Activated naive CD8-positive, alpha-beta T cell treated with anti-CD3 and anti-CD28 coated beads, Interleukin-2, amount 10 ng/mL, durations not matched to agents 7 days and 5 days (primary cell): ENCODE measurements around the gene GALE. TPM values are rescaled to one million over a fixed set of nuclear protein-coding genes. Genes with fewer than 3 reads are reported as not detected.

ENCODE experiments used
- ATAC-seq: fragments of 150-1000 bp; cut with Tn5 transposase; one replicate; pipeline ENCODE4 v1.10.0; 2021; ENCODE audit warnings: low read depth, moderate library complexity
- POLR2A ChIA-PET: fragments of 350-600 bp; sonication (Branson Sonifier 250); formaldehyde crosslinking; loops from one replicate; lab custom pipeline; 2021; ENCODE audit warnings: antibody characterized with exemption; lab: Charles Lee
- DNase-seq: peaks from one replicate; pipeline ENCODE4 v3.0.0; 2021
- H3K27ac Mint-ChIP-seq: one replicate; pipeline ENCODE4 v1.8.0; 2022; ENCODE audit warnings: mild to moderate bottlenecking, mixed read lengths
- H3K27me3 Mint-ChIP-seq: one replicate; pipeline ENCODE4 v1.8.0; 2022; ENCODE audit warnings: mild to moderate bottlenecking, moderate library complexity, mixed read lengths
- H3K36me3 Mint-ChIP-seq: one replicate; pipeline ENCODE4 v1.8.0; 2021; ENCODE audit warnings: mild to moderate bottlenecking, mixed read lengths
- H3K4me1 Mint-ChIP-seq: one replicate; pipeline ENCODE4 v1.8.0; 2021; ENCODE audit warnings: mixed read lengths
- H3K4me3 Mint-ChIP-seq: one replicate; pipeline ENCODE4 v1.8.0; 2022; ENCODE audit warnings: mild to moderate bottlenecking, moderate library complexity, mixed read lengths
- H3K9me3 Mint-ChIP-seq: one replicate; pipeline ENCODE4 v1.8.0; 2021; ENCODE audit warnings: mixed read lengths
- total RNA-seq, 2 experiments: library from RNA; stranded (reverse); gene quantifications; one replicate each; pipeline ENCODE4 v1.2.3, GENCODE V29; 2021

Gene GALE
- total RNA-seq, 2 experiments from 2014 or later, result 18.6 to 19.4 TPM

GRCh38 chr1:23825076-23825761 is 24.7 kb upstream of the GALE start, which contains the start of gene HMGCL:
Gene HMGCL (minus strand): TSS chr1:23825429. CDS start chr1:23825415, 14 bp downstream.
- H3K27ac Mint-ChIP-seq, result peak within 1 kb of the TSS; percentile 85
- ATAC-seq (peak; percentile 98), DNase-seq (peak; percentile 90)
- no peaks in the 10 kb centered on the region for H3K27me3 Mint-ChIP-seq
- H3K4me1 Mint-ChIP-seq, result peaks cover 14% of the 10 kb centered on the region
- POLR2A ChIA-PET, result interaction anchor here (0.6 to 2.4 kb wide), 21 partner anchors 9 to 1739 kb away, joined by 3 to 13 read pairs (median 4); partner anchors contain the start of genes GALE, PITHD1, PNRC2 and RPL11
- H3K36me3 Mint-ChIP-seq, result peaks cover 4% of the 10 kb centered on the region
- peak within 1 kb of the TSS; percentile 88 for H3K4me3 Mint-ChIP-seq
- H3K9me3 Mint-ChIP-seq, result no peaks in the 10 kb centered on the region

DNA sequence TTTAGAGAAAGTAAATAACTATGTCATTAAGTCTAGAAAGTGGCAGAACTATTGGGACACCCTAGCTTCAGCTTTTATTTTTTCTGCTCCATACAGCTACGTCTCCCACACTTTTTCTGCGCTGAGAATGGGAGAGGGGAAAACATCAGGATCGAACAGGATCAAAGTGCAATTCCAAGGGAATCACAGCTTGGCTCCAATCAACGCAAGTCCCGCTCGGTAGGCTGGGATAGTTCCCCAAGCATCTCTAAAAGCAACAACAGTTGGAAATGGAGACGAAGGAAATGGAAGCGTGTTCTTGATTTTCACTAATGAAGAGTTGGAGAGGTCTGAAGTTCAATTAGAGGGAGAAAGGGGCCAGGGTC is 24.1 kb upstream of the GALE start:
- DNase-seq (no peak), ATAC-seq (no peak)
- Mint-ChIP-seq H3K4me3 (peak overlapping the region; percentile 88), H3K4me1 (peaks cover 14% of the 10 kb centered on the region), H3K9me3 (no peaks in the 10 kb centered on the region), H3K27me3 (no peaks in the 10 kb centered on the region), H3K36me3 (peaks cover 5% of the 10 kb centered on the region), H3K27ac (peak overlapping the region; percentile 85)
- POLR2A ChIA-PET, result interaction anchor here (0.9 to 2.4 kb wide), 12 partner anchors 9 to 226 kb away, joined by 3 to 13 read pairs (median 5); partner anchors contain the start of genes GALE, PITHD1, PNRC2 and SRSF10

- H3K4me1 Mint-ChIP-seq, result peaks cover 14% of the 10 kb centered on the region
- H3K4me3 Mint-ChIP-seq, result peak overlapping the region; percentile 88
- no peak for DNase-seq
- no peak for ATAC-seq
- H3K27me3 Mint-ChIP-seq, result no peaks in the 10 kb centered on the region
- H3K36me3 Mint-ChIP-seq, result peaks cover 5% of the 10 kb centered on the region
- H3K9me3 Mint-ChIP-seq, result no peaks in the 10 kb centered on the region
- POLR2A ChIA-PET, result interaction anchor here (0.6 to 2.4 kb wide), 6 partner anchors 23 to 1214 kb away, joined by 3 to 12 read pairs (median 3); partner anchors contain the start of gene GALE
- H3K27ac Mint-ChIP-seq, result no peak overlapping the region
Measured at GRCh38 chr1:23823767-23824166, 23.2 kb upstream of the GALE start.

- DNase-seq, result no peak
- ATAC-seq, result no peak
- peaks cover 4% of the 10 kb centered on the region for H3K36me3 Mint-ChIP-seq
- H3K9me3 Mint-ChIP-seq, result no peaks in the 10 kb centered on the region
- H3K4me1 Mint-ChIP-seq, result peaks cover 3% of the 10 kb centered on the region
- POLR2A ChIA-PET, result interaction anchor here (0.6 kb wide), 1 partner anchor 16 kb away, joined by 4 read pairs; no protein-coding TSS in a partner anchor
- H3K4me3 Mint-ChIP-seq, result no peak overlapping the region
- no peak overlapping the region for H3K27ac Mint-ChIP-seq
- H3K27me3 Mint-ChIP-seq, result no peaks in the 10 kb centered on the region
Measured at GRCh38 chr1:23817633-23818032, 17.1 kb upstream of the GALE start.

DNA sequence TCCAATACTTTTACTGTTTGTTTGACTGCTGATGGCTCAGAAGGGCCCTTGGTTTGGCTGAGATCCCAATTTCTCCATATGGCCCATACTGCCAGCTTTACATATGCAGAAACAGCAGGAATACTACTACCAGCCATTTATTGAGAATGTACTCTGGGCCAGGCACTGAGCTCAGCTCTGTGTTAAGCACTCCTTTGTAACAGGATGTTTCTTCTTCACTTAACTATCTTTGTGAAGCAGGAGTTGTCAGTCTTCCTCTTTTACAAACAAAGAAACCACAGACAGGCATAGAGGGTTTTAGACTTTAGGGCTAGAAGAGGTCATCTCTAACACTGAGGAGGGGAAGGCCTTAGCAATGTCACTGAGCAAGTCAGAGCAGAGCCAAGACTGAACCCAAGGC is 16.4 kb upstream of the GALE start:
- peaks cover 2% of the 10 kb centered on the region for H3K4me1 Mint-ChIP-seq
- no peaks in the 10 kb centered on the region for H3K27me3 Mint-ChIP-seq
- ATAC-seq (no peak), DNase-seq (no peak)
- H3K36me3 Mint-ChIP-seq, result peaks cover 4% of the 10 kb centered on the region
- H3K9me3 Mint-ChIP-seq, result no peaks in the 10 kb centered on the region
- H3K27ac Mint-ChIP-seq, result no peak overlapping the region
- H3K4me3 Mint-ChIP-seq, result no peak overlapping the region
- POLR2A ChIA-PET, result interaction anchor here (1.0 to 2.5 kb wide), 2 partner anchors 8 to 17 kb away, joined by 4 to 11 read pairs; partner anchors contain the start of gene HMGCL

DNA sequence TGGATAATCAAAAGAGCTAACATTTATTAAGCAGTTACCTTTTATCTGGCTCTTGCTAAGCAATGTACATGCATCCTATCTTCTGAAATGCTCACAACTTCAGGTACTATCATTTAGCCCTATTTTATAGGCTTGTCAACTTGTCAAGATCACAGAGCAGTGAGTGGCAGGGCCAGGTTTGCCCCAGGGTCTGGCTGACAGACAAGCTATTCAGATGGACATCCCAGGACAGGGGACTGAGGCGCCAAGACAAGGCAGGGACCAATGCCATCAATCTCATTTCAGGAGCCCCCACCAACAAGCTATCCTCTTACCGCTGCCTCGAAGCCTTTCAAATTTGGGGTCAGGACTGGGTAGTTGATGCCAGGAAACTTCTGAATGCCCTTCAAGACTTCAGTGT is 15.8 kb upstream of the GALE start:
- Mint-ChIP-seq H3K4me1 (no peaks in the 10 kb centered on the region), H3K36me3 (peaks cover 4% of the 10 kb centered on the region), H3K9me3 (no peaks in the 10 kb centered on the region), H3K27me3 (no peaks in the 10 kb centered on the region), H3K4me3 (no peak overlapping the region), H3K27ac (no peak overlapping the region)
- ATAC-seq (no peak), DNase-seq (no peak)
- POLR2A ChIA-PET, result interaction anchor here (1.0 to 2.5 kb wide), 2 partner anchors 9 to 17 kb away, joined by 4 to 11 read pairs; partner anchors contain the start of gene HMGCL

GRCh38 chr1:23814016-23814415 is 13.5 kb upstream of the GALE start:
- DNase-seq (no peak), ATAC-seq (no peak)
- Mint-ChIP-seq H3K36me3 (peaks cover 3% of the 10 kb centered on the region), H3K4me1 (peaks cover 10% of the 10 kb centered on the region), H3K27ac (no peak overlapping the region), H3K4me3 (no peak overlapping the region), H3K27me3 (no peaks in the 10 kb centered on the region), H3K9me3 (no peaks in the 10 kb centered on the region)
- POLR2A ChIA-PET, result no interaction called here

DNA sequence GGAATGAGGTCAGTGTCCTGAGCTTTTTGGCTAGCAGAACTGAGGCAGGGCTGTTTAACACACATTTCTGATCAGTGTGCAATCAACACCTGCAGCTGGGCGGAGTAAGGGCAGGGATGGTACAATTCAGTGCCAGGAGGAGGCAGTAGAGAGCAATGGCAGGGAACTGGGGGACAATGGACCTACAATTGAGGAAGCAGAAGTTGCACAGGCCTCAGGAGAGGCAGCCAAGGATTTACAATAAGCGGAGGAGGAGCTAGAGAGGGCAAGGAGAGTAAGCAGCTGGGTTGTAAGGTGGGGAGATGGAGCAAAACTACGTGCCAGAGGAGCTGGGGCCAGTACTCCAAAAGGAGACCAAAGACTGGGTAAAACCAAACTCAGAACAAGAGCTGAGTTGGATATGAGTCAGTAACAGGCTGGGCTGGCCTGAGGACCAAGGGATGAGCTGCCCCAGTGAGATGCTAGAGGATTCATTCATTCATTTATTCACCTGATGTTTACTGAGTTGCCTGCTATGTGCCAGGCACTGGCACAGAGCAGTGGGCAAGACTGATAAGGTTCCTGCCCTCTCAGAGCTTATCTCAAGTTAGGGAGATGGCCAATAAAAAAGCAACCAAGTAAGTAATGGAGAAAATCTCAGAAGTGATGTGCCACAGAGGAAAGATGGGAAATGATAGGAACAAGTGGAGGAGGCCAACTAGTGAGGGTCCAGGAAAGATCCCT is 10.4 kb upstream of the GALE start:
- ATAC-seq (peak; percentile 46), DNase-seq (peak; percentile 44)
- Mint-ChIP-seq H3K9me3 (no peaks in the 10 kb centered on the region), H3K36me3 (peaks cover 6% of the 10 kb centered on the region), H3K4me1 (peaks cover 17% of the 10 kb centered on the region), H3K27ac (peak overlapping the region; percentile 11), H3K27me3 (no peaks in the 10 kb centered on the region), H3K4me3 (no peak overlapping the region)
- POLR2A ChIA-PET, result interaction anchor here (1.0 to 4.7 kb wide), 4 partner anchors 10 to 148 kb away, joined by 4 to 18 read pairs (median 9); partner anchors contain the start of genes GALE, HMGCL and PNRC2

GRCh38 chr1:23809751-23810171 is 9.2 kb upstream of the GALE start:
- DNase-seq (peak; percentile 84), ATAC-seq (peak; percentile 88)
- Mint-ChIP-seq H3K27ac (no peak overlapping the region), H3K4me1 (peaks cover 17% of the 10 kb centered on the region), H3K27me3 (no peaks in the 10 kb centered on the region), H3K36me3 (peaks cover 6% of the 10 kb centered on the region), H3K4me3 (no peak overlapping the region), H3K9me3 (no peaks in the 10 kb centered on the region)
- POLR2A ChIA-PET, result interaction anchor here (0.7 to 4.7 kb wide), 4 partner anchors 9 to 107 kb away, joined by 3 to 18 read pairs (median 9); partner anchors contain the start of genes GALE and HMGCL

DNA sequence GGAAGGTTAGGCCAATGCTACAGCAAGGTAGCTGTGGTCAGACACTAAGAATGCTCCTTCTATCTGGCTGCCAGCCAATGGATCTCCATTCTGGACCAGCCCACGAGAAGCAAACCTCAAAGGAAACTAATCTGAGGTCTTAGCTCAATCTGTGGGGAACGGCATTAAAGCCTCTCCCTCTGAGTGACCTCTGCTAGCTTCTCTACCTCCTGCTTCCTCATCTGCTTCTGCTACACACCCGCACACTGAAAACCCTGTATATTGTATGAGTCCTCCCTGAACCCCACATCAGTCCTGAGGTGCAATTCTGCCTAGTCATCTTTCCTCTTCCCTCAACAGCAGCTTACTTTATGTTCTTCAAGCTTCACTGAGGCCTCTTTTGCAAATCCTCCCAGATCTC is 6.9 kb upstream of the GALE start:
- POLR2A ChIA-PET, result interaction anchor here (0.8 to 4.7 kb wide), 5 partner anchors 8 to 694 kb away, joined by 3 to 18 read pairs (median 4); partner anchors contain the start of genes HMGCL and PITHD1

GRCh38 chr1:23806280-23806679 is 5.7 kb upstream of the GALE start:
- no peak for ATAC-seq
- Mint-ChIP-seq H3K27ac (no peak overlapping the region), H3K36me3 (peaks cover 6% of the 10 kb centered on the region), H3K4me3 (no peak overlapping the region), H3K9me3 (no peaks in the 10 kb centered on the region), H3K27me3 (no peaks in the 10 kb centered on the region), H3K4me1 (peaks cover 20% of the 10 kb centered on the region)
- DNase-seq, result no peak
- POLR2A ChIA-PET, result interaction anchor here (1.1 kb wide), 1 partner anchor 28 kb away, joined by 4 read pairs; the partner anchor contains the start of gene PITHD1

More for the DNA sequence above, 6.9 kb upstream of the GALE start:
- Mint-ChIP-seq H3K36me3 (peaks cover 6% of the 10 kb centered on the region), H3K9me3 (no peaks in the 10 kb centered on the region), H3K27ac (peak overlapping the region; percentile 4), H3K4me1 (peaks cover 17% of the 10 kb centered on the region), H3K4me3 (no peak overlapping the region), H3K27me3 (no peaks in the 10 kb centered on the region)
- no peak for DNase-seq
- ATAC-seq, result no peak

GRCh38 chr1:23805025-23805424 is 4.5 kb upstream of the GALE start:
- Mint-ChIP-seq H3K27me3 (no peaks in the 10 kb centered on the region), H3K4me3 (peak overlapping the region; percentile 1), H3K27ac (peak overlapping the region; percentile 3), H3K4me1 (peaks cover 19% of the 10 kb centered on the region), H3K36me3 (peaks cover 3% of the 10 kb centered on the region), H3K9me3 (no peaks in the 10 kb centered on the region)
- POLR2A ChIA-PET, result interaction anchor here (0.6 kb wide), 1 partner anchor 38 kb away, joined by 3 read pairs; no protein-coding TSS in a partner anchor
- ATAC-seq (no peak), DNase-seq (no peak)
